ENCODE results near the gene CBLB. TPM values are rescaled to one million over a fixed set of nuclear protein-coding genes. Genes with fewer than 3 reads are reported as not detected.
"Not testable (repeated sequence)": the region's sequence is repeated elsewhere in the genome, so short reads cannot be mapped to it uniquely, and the experiment has no call there.

The CBLB gene
- total RNA-seq, 2 experiments from 2014 or later, result 104 to 113 TPM

DNA sequence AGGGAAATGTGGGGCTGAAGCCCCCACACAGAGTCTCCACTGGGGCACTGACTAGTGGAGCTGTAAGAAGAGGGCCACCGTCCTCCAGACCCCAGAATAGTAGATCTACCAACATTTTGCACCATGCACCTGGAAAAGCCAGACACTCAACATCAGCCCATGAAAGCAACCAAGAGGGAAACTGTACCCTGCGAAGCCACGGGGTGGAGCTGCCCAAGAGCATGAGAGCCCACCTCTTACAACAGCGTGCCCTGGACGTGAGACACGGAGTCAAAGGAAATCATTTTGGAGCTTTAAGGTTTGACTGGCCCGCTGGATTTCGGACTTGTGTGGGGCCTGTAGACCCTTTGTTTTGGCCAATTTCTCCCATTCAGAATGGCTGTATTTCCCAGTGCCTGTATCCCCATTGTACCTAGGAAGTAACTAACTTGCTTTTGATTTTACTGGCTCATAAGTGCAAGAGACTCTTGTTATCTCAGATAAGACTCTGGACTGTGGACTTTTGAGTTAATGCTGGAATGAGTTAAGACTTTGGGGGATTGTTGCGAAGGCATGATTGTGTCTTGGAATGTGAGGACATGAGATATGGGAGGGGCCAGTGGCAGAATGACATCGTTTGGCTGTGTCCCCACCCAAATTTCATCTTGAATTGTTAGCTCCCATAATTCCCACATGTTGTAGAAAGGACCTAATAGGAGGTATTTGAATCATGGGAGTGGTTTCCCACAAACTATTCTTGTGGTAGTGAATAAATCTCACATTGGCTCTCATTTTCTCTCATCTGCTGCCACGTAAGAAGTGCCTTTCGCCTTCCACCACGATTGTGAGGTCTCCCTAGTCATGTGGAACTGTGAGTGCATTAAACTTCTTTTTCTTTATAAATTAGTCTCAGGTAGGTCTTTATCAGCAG lies 105.8 kb downstream of the CBLB start:
- H3K36me3 Mint-ChIP-seq (ENCODE audit: low read depth), result peaks cover 83% of the 10 kb centered on the region
- no peaks in the 10 kb centered on the region for H3K27me3 Mint-ChIP-seq
- H3K4me3 Mint-ChIP-seq, result no peak overlapping the region
- DNase-seq, result no peak
- peaks cover 78% of the 10 kb centered on the region for H3K4me1 Mint-ChIP-seq (ENCODE audit: low read depth)
- ATAC-seq, result no peak
- ChIA-PET CTCF (interaction anchor here (0.6 kb wide), 1 partner anchor 66 kb away, joined by 3 read pairs; no protein-coding TSS in a partner anchor), POLR2A (interaction anchor here (1.0 to 1.4 kb wide), 2 partner anchors 11 to 75 kb away, joined by 3 to 4 read pairs; no protein-coding TSS in a partner anchor)
- H3K9me3 Mint-ChIP-seq, result peaks cover 40% of the 10 kb centered on the region
- TF ChIP-seq, protein P1, sequence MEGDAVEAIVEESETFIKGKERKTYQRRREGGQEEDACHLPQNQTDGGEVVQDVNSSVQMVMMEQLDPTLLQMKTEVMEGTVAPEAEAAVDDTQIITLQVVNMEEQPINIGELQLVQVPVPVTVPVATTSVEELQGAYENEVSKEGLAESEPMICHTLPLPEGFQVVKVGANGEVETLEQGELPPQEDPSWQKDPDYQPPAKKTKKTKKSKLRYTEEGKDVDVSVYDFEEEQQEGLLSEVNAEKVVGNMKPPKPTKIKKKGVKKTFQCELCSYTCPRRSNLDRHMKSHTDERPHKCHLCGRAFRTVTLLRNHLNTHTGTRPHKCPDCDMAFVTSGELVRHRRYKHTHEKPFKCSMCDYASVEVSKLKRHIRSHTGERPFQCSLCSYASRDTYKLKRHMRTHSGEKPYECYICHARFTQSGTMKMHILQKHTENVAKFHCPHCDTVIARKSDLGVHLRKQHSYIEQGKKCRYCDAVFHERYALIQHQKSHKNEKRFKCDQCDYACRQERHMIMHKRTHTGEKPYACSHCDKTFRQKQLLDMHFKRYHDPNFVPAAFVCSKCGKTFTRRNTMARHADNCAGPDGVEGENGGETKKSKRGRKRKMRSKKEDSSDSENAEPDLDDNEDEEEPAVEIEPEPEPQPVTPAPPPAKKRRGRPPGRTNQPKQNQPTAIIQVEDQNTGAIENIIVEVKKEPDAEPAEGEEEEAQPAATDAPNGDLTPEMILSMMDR (IDR thresholded peaks at IDR 0.05), result no peak
- intact Hi-C loops (cut with micrococcal nuclease), result no loop called here
- H3K27ac Mint-ChIP-seq, result peak overlapping the region; percentile 88

DNA sequence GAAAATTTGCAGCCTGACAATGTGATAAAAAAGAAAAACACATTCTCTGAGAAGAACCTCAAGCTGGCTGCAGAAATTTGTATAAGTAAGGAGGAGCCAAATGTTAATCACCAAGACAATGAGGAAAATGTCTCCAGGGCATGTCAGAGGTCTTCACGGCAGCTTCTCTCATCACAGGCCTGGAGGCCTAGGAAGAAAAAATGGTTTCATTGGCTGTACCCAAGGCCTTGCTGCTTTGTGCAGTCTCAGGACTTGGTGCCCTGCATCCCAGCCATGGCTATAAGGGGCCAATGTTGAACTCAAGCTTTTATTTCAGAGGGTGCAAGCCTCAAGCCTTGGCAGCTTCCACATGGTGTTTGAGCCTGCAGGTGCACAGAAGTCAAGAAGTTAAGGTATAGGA lies 106.6 kb downstream of the CBLB start:
- CTCF ChIA-PET, result interaction anchor here (0.6 kb wide), 1 partner anchor 67 kb away, joined by 3 read pairs; no protein-coding TSS in a partner anchor
- H3K27me3 Mint-ChIP-seq; H3K4me3 Mint-ChIP-seq; intact Hi-C loops (cut with micrococcal nuclease); DNase-seq; ATAC-seq: not testable (repeated sequence)
- Mint-ChIP-seq H3K36me3 (ENCODE audit: low read depth) (peaks cover 87% of the 10 kb centered on the region), H3K27ac (peak overlapping the region; percentile 79), H3K4me1 (ENCODE audit: low read depth) (peaks cover 75% of the 10 kb centered on the region), H3K9me3 (peaks cover 43% of the 10 kb centered on the region)
- POLR2A ChIA-PET, result interaction anchor here (1.4 kb wide), 1 partner anchor 12 kb away, joined by 3 read pairs; no protein-coding TSS in a partner anchor

DNA sequence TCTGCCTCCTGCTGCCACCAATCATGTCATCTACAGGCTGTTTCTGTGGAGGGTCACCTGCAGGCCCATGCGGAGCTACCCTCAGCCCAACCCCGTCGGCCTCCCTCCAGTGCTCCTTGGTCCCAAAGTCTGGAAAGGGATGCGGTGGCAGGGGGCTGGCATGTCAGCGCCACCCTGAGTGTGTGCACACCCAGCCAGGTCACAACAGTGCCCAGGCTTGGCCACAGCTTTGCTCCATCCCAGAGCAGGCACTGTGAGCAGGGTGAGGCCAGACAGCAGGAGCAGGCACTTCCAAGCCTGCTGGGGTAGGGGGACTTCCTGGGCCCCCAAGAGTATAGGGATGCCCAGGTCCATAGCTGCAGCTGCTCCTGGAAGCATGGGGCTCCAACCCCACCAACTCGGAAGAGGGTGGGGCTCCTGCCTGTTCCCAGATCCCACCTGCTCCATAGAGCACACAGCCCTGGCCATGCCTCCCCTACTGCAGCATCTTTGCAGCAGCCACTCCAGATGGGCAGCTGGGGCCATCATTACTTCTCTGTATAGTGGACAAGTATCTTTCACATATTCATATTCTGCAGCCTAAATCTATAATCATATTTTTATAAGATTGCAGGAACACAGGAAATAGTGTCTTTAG lies 109.3 kb downstream of the CBLB start:
- Mint-ChIP-seq H3K27ac (peak overlapping the region; percentile 63), H3K36me3 (ENCODE audit: low read depth) (peaks cover 86% of the 10 kb centered on the region), H3K9me3 (peaks cover 45% of the 10 kb centered on the region), H3K4me3 (no peak overlapping the region), H3K4me1 (ENCODE audit: low read depth) (peaks cover 71% of the 10 kb centered on the region), H3K27me3 (no peaks in the 10 kb centered on the region)
- no peak for ATAC-seq
- TF ChIP-seq, protein P1 (IDR thresholded peaks at IDR 0.05), result no peak
- CTCF ChIA-PET, result interaction anchor here (1.0 kb wide), 1 partner anchor 16 kb away, joined by 3 read pairs; no protein-coding TSS in a partner anchor
- no peak for DNase-seq
- POLR2A ChIA-PET, result interaction anchor here (0.8 to 1.3 kb wide), 4 partner anchors 10 to 47 kb away, joined by 3 to 4 read pairs (median 3); no protein-coding TSS in a partner anchor
- intact Hi-C loops (cut with micrococcal nuclease), result loop anchor here (10.0 kb wide), 1 partner anchor 425 kb away; no protein-coding TSS in a partner anchor

DNA sequence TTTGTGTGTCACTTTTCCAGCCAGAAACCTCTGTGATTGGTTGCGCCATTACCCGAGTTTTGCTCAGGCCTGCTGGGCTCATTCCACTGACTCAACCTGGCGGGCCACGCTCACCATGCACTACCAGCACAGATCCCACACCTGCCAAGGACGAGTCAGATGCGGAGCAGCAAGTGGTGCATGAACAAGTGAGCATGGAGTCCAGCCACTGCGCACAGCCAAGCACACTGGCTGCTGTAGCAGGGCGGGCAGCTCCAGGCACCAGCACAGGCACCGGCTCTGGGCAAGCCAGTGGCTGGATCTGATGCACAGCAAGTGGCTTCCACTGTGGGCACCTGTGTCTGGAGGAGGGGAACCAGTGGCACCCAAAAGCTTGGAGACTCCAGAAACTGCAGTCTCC lies 110.4 kb downstream of the CBLB start:
- POLR2A ChIA-PET, result interaction anchor here (0.8 to 1.3 kb wide), 4 partner anchors 9 to 48 kb away, joined by 3 to 4 read pairs (median 3); no protein-coding TSS in a partner anchor
- peaks cover 83% of the 10 kb centered on the region for H3K36me3 Mint-ChIP-seq (ENCODE audit: low read depth)

More for the DNA sequence above, 110.4 kb downstream of the CBLB start:
- H3K27me3 Mint-ChIP-seq, result no peaks in the 10 kb centered on the region
- H3K4me3 Mint-ChIP-seq, result no peak overlapping the region
- H3K4me1 Mint-ChIP-seq (ENCODE audit: low read depth), result peaks cover 71% of the 10 kb centered on the region
- CTCF ChIA-PET, result interaction anchor here (0.8 to 1.0 kb wide), 2 partner anchors 8 to 17 kb away, joined by 3 read pairs; no protein-coding TSS in a partner anchor
- TF ChIP-seq, protein P1 (IDR thresholded peaks at IDR 0.05), result no peak
- DNase-seq (peak; percentile 25), ATAC-seq (no peak)
- peak overlapping the region; percentile 61 for H3K27ac Mint-ChIP-seq
- intact Hi-C loops (cut with micrococcal nuclease), result loop anchor here (10.0 kb wide), 1 partner anchor 426 kb away; no protein-coding TSS in a partner anchor
- H3K9me3 Mint-ChIP-seq, result peaks cover 40% of the 10 kb centered on the region

Measured in activated CD8-positive, alpha-beta T cell treated with anti-CD3 and anti-CD28 coated beads for 36 hours (primary cell).